ENCODE results near the gene LOXHD1.

DNA sequence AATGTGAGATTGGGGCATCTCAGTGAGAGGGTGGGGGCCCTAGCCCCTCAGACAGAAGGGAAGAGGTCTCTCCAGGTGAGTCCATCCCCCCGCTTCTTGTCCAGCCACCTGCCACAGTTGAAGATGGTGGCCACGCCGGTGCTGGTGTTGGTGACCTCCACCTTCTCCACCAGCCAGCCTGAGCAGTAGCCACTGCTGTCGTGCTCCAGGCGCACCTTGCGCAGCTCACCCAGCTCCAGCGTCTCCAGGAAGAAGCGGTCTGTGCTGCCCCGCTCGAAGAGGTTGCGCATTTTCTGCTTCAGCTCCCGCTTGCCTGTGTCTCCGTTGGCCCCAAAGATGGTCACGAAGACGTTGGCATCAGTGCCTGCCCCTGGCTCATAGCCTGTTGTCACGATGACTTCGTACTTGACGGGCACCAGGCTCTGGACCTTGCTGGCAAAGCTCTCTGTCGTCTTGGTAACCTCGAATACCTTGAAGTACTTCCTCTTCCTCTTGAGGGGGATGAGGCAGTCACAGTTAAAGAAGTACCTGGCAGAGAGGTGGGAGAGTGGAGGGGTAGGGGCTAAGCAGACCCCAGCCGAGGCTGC lies 179.5 kb downstream of the LOXHD1 start:
- TF ChIP-seq CTCF (conservative IDR thresholded peaks at IDR 0.05) (no peak), EZH2 (IDR thresholded peaks at IDR 0.05; ENCODE audit: low read depth) (no peak)
